ENCODE data around the gene GOSR2. TPM values are rescaled to one million over a fixed set of nuclear protein-coding genes. Genes with fewer than 3 reads are reported as not detected.

GOSR2 gene
- total and polyA plus RNA-seq, 2 of the 4 experiments (the other 2 are of a cell fraction), result 63.4 to 75.6 TPM

GRCh38 chr17:46925185-46925868 lies 2.4 kb downstream of the GOSR2 start:
- Histone ChIP-seq H3K23ac (ENCODE audit: low read depth, low read length) (no peak overlapping the region), H2AK9ac (replicated peaks; ENCODE audit: low read depth, low read length, poor library complexity) (no peak overlapping the region)

More at GRCh38 chr17:46925185-46925868, 2.4 kb downstream of the GOSR2 start:
- H2BK20ac ChIP-seq (ENCODE audit: low read depth, low read length), result no peak overlapping the region
- H4K8ac ChIP-seq (ENCODE audit: low read depth in 2 of 2, low read length in 2 of 2), result no peak overlapping the region
- peaks cover 3% of the 10 kb centered on the region for H3K36me3 ChIP-seq (ENCODE audit: control insufficient read depth, insufficient read depth, low read length)
- H2BK15ac ChIP-seq (ENCODE audit: low read depth, low read length), result no peak overlapping the region
- H2AFZ ChIP-seq (replicated peaks; ENCODE audit: low read length, poor library complexity), result no peak overlapping the region
- H4K91ac ChIP-seq (ENCODE audit: insufficient read depth, low read depth, low read length), result no peak overlapping the region
- H4K5ac ChIP-seq (ENCODE audit: low read depth, low read length), result no peak overlapping the region
- no peak overlapping the region for H2BK120ac ChIP-seq (ENCODE audit: low read depth, low read length)
- no peak overlapping the region for H3K9ac ChIP-seq (ENCODE audit: low read depth, low read length)
- no peak overlapping the region for H3K14ac ChIP-seq (replicated peaks; ENCODE audit: low read depth, low read length)
- no peak overlapping the region for H3K56ac ChIP-seq (ENCODE audit: extremely low read depth, insufficient read depth, low read length)
- no peak overlapping the region for H2BK5ac ChIP-seq (ENCODE audit: low read depth, low read length, poor library complexity, severe bottlenecking)
- no peaks in the 10 kb centered on the region for H3K27me3 ChIP-seq (ENCODE audit: control insufficient read depth, insufficient read depth, low read length)
- DNase-seq, result no peak
- no TSS peak for BruUV-seq (replicated peaks)
- no peak overlapping the region for H3K4me2 ChIP-seq (ENCODE audit: low read depth, low read length)
- peaks cover 65% of the 10 kb centered on the region for H4K20me1 ChIP-seq (ENCODE audit: insufficient read depth, low read length)
- H3K4me1 ChIP-seq (ENCODE audit: control insufficient read depth, insufficient read depth, low read length), result peaks cover 6% of the 10 kb centered on the region
- ChIA-PET CTCF (no interaction called here), POLR2A (ENCODE audit: unreplicated experiment) (no interaction called here)
- H3K4me3 ChIP-seq (ENCODE audit: insufficient read depth, low read depth, low read length), result no peak overlapping the region
- no peaks in the 10 kb centered on the region for H3K9me3 ChIP-seq (ENCODE audit: control insufficient read depth, insufficient read depth, low read length)
- dilution Hi-C loops (cut with HindIII; ENCODE audit: low sequenced_read_pairs, unreplicated experiment) (no loop called here), in situ Hi-C loops (cut with MboI; ENCODE audit: low sequenced_read_pairs) (no loop called here), intact Hi-C loops (cut with micrococcal nuclease) (loop anchor here (10.0 kb wide), 1 partner anchor 661 kb away; no protein-coding TSS in a partner anchor)
- no CpG with 5 or more reads among the region's 5 CpGs for WGBS, 2 experiments (ENCODE audit: extremely low coverage in 2 of 2, insufficient read length in 1 of 2)
- peak; percentile 46; the same call in 1 of the 2 replicates for TF ChIP-seq CEBPB (IDR thresholded peaks at IDR 0.05; ENCODE audit: low read depth, low read length)
- TF ChIP-seq SMC3 (IDR thresholded peaks at IDR 0.05; ENCODE audit: low read depth, low read length), result no peak
- ATAC-seq (ENCODE audit: low read depth), result no peak
- no peak overlapping the region for H3K4ac ChIP-seq (ENCODE audit: low read depth, low read length)
- peaks cover 14% of the 10 kb centered on the region for H3K9me1 ChIP-seq (ENCODE audit: insufficient read depth, low read length)
- H3K27ac ChIP-seq (ENCODE audit: insufficient read depth, low read length), result no peak overlapping the region
- H2AK5ac ChIP-seq (ENCODE audit: low read depth, low read length), result no peak overlapping the region
- H3K18ac ChIP-seq (ENCODE audit: low read depth, low read length), result no peak overlapping the region
- H3K79me1 ChIP-seq (ENCODE audit: low read depth in 1 of 2, low read length in 2 of 2), result peaks cover 21 to 70% of the 10 kb centered on the region in 2 experiments
